HG02884 (cell line): Measurements from ENCODE around the gene BRME1.
"Not testable (repeated sequence)": the region's sequence is repeated elsewhere in the genome, so short reads cannot be mapped to it uniquely, and the experiment has no call there.

Experiments
- ATAC-seq: cut with Tn5 transposase; IDR thresholded peaks from one replicate; pipeline ENCODE4 v1.9.1; 2021; ENCODE audit warnings: mild to moderate bottlenecking, moderate library complexity; ENCODE audit not compliant: unreplicated experiment

BRME1 gene

DNA sequence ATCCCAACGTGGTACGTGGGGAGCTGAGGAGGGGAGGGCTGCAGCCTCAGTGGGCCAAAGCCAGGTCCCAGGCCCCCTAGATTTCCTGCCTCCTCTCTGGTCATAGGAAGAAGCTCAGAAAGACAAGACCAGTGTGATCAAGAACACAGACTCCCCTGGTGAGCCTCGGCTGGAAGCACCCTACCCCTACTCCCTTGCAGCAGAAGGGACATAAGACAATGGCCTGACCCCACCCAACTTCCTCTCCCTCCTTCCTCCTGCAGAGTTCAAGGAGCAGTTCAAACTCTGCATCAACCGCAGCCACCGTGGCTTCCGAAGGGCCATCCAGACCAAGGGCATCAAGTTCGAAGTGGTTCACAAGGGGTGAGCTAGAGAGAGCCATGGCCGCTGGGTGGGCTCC, 20.8 kb upstream of the BRME1 start:
- ATAC-seq = no peak

GRCh38 chr19:13926010-13926409, 20.1 kb upstream of the BRME1 start:
- ATAC-seq = no peak

GRCh38 chr19:13923194-13923987, 17.5 kb upstream of the BRME1 start:
- no peak for ATAC-seq

DNA sequence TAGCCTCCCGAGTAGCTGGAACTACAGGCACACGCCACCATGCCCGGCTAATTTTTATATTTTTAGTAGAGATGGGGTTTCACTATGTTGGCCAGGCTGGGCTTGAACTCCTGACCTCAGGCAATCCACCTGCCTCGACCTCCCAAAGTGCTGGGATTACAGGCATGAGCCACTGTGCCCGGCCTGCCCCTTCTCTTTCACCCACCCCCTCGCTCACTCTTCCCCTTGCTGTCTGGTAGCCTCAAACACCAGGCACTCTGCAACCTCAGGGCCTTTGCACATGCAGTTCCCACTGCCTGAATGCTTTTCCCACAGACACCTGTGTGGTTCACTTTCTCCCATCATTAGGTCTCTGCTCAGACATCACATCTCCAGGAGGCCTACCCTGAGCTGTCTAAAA, 16.2 kb upstream of the BRME1 start:
- not testable (repeated sequence) for ATAC-seq

DNA sequence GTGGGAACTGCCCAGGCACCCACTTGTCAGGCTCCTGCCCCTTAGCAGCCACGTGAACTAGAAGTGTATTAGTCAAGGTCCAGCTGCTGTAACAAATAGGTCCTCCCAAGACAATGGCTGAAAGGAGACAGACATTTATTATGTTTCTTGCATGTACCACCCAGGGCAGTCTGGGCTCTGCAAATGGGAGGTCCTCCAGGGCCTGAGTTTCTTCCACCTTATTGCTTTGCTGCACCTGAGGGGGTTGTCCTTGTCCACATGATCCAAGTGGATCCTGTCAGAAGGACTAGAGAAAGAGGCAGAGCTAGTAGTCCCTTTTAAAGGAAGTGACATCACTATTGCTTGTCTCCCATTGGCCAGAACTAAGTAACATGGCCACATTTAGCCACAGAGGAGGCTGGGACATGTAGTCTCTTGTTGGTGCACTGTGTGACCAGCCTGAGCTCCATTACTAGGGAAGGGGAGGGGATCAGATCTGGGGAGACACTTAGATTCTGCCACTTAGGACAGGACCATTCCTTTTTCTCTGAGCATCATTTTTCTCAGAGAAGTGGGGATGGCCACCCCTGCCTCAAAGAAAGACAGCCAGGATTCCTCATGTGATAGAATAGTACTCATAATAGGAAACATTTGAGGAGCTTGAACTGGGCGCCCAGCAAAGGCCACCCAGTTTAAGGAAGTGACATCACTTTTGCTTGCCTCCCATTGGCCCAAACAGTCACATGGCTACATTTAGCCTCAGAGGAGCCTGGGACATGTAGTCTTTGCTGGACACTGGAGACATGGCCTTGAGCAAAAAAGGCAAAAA, 15.2 kb upstream of the BRME1 start:
- ATAC-seq = no peak

DNA sequence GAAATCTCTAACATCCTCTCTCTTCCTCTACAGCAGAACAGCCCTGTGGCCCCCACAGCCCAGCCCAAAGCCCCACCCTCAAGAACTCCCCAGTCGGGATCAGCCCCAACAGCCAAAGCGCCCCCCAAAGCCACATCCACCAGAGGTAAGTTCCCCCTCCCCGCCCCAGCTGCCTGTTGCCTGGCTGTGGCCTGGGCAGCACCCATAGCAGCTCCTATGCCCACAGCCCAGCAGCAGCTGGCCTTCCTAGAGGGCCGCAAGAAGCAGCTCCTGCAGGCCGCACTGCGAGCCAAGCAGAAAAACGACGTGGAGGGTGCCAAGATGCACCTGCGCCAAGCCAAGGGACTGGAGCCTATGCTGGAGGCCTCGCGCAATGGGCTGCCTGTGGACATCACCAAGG, 14.6 kb upstream of the BRME1 start:
- ATAC-seq = no peak

DNA sequence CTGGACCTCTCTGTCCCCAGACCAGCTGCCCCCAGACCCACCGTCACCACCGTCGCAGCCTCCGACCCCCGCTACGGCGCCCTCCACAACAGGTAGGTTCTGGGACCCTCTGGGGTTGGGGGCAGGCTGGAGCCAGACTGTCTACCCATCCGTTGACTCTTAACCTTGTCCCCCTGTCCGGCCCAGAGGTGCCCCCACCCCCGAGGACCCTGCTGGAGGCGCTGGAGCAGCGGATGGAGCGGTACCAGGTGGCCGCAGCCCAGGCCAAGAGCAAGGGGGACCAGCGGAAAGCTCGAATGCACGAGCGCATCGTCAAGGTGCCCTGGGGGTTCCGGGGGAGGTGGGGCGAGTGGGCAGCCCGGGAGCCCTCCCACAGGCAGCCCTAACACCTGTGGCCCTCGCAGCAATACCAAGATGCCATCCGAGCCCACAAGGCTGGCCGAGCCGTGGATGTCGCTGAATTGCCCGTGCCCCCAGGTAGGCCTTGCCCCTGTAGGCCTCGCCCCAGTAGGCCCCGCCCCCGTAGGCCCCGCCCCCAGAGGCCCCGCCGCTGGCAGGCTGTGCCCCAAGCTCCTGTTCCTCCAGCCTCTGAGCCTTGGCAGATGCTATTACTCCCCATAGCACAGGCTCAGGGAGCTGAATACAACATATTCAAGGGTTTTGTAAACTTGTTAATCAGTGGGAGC, 13.0 kb upstream of the BRME1 start:
- no peak for ATAC-seq

DNA sequence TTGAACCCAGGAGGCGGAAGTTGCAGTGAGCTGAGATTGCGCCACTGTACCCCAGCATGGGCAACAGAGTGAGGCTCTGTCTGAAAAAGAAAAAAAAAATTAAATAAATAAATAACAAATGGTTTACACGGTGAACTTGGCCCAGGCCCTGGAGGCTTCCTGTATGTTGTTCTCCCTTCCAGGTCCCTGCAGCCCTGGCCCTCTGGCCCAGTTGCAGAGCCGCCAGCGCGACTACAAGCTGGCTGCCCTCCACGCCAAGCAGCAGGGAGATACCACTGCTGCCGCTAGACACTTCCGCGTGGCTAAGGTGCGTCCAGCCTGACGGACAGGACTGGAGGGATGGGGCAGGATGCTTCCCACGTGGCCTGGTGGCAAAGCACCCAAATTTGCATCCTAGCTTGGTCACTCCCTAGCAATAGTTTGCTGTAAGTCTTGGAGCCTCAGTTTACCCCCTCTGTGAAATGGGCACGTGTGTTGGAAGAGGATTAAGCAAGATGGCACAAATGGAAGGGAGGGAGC, 12.0 kb upstream of the BRME1 start:
- no peak for ATAC-seq

DNA sequence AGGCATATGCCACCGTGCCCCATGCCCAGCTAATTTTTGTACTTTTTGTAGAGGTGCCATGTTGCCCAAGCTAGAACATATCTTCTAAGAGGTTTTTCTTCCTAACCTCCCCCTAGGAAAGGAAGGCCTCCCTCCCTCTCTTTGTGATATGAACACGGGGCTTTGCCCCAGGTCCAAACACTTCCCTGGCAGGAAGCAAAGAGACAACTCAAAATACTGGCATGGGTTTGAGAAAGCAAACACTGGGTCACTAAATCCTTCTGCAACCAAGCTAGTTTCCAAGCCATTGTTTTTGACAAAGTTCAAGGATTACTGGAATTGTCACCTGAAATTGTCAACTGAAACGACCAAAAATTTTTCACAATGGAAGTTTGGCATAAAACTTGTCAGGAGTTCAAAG, 8.9 kb upstream of the BRME1 start:
- no peak for ATAC-seq

DNA sequence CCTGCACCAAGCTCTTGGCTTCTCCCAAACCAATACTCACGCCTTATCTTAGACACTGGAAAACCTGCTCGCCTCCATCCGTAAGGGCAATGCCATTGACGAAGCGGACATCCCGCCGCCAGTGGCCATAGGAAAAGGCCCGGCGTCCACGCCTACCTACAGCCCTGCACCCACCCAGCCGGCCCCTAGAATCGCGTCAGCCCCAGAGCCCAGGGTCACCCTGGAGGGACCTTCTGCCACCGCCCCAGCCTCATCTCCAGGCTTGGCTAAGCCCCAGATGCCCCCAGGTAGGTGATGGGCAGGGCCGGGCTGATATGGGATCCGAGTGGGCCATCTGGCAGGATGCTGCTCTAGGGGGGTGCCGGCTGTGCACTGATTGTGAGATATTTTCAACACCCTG, 7.4 kb upstream of the BRME1 start:
- no peak for ATAC-seq

DNA sequence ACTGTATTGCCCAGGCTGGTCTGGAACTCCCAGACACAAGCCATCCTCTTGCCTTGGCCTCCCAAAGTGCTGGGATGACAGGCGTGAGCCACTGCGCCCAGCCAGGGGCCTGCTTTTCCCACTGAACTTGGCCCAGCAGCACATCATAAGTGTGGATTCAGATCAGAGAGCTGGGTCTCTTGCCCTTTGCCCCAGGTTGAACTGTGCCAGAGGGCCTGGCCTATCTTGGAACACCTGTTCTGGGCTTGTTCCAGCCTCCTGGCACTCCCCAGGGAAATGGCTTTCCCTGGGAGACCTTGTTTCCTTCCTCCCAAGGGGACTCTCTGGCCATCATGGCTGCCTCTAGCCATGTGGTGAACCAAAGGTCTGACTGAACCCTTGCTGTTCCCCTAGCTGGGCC, 3.5 kb upstream of the BRME1 start:
- no peak for ATAC-seq

DNA sequence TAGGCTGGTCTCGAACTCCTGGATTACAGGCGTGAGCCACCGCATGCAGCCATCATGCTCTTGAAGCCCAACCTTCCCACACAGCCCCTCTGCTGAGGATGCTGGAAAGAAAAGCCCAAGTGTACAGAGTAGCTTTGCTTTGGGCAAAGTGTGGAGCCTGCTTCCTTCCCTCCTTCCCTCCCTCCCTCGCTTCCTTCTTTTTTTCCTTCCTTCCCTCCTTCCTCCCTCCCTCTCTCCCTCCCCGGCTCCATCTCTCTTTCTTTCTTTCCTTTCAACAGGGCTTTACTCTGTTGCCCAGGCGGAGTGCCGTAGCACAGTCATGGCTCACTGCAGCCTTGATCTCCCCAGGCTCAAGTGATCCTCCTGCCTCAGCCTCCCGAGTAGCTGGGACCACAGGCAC, 2.8 kb upstream of the BRME1 start:
- ATAC-seq = no peak

GRCh38 chr19:13906910-13907309, 993 bp upstream of the BRME1 start:
- no peak for ATAC-seq

DNA sequence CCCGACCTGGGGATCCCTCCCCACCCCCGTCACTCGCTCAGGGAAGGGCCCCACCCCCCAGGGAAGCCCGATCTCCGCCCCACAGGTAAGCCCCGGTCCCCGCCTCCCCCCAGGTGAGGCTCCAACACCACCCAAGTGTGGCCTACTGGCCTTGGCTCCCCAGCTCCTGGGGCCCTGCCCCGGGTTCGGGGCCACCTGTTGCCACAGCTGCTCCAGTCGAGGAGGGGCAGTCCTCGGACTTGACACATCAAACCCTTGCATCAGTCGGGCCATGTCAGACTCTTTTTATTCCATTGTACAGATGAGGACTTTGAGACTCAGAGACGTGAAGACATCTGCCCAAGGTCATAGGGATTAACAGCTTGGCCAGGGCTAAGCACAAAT, 596 bp upstream of the BRME1 start:
- peak; percentile 5 for ATAC-seq

DNA sequence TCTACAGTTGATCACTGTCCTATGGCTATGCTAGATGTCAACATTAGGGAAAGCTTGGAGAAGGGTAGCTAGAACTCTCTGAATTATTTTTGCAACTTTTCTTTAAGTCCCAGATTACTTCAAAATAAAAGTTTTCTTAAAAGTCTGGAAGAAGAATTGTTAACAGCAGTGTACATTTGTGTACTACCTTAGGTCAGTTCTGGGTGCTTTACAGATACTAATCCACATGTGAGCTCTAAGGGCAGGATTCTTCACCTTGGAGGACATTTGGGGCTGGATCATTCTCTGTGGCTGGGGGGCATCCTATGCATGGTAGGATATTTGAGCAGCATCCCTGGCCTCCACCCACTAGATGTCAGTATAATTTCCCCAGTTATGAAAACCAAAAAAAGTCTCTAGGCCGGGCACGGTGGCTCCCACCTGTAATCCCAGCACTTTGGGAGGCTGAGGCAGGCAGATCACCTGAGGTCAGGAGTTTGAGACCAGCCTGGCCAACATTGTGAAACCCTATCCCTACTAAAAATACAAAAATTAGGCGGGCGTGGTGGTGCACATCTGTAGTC, 2.8 kb downstream of the BRME1 start:
- ATAC-seq = no peak

GRCh38 chr19:13899912-13900584, 5.9 kb downstream of the BRME1 start:
- ATAC-seq = no peak

DNA sequence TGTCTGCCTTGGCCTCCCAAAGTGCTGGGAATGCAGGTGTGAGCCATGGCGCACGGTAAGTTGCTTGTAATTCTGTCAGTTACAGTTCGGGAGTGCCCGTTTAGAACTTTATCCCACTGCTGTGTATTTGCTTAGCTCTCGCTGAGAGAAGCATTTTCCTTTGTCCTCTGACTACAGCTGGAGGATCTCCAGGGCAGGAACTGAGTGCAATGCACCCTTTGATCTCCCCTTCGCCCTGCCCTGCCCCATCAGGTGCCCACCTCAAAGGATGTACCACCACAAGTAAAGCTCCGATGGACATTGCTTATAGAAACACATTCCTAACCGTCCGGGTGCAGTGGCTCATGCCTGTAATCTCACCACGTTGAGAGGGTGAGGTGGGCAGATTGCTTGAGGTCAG, 6.5 kb downstream of the BRME1 start:
- ATAC-seq = no peak

DNA sequence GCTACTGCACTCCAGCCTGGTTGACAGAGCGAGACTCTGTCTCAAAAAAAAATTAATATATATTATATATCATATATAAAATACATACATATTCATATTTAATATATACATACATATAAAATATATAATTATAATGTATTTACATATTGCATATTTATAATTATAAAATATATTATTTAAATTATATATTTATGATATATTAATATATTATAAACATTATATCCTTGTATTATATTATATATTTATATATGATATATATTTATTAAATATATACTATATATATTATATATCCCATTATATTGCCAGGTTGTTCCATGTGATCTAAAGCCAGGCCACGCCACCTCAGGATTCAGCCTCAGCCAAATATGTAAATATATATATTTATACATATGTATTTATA, 9.7 kb downstream of the BRME1 start:
- no peak for ATAC-seq

GRCh38 chr19:13894552-13894951, 11.4 kb downstream of the BRME1 start:
- no peak for ATAC-seq

GRCh38 chr19:13892870-13893269, 13.0 kb downstream of the BRME1 start:
- no peak for ATAC-seq

DNA sequence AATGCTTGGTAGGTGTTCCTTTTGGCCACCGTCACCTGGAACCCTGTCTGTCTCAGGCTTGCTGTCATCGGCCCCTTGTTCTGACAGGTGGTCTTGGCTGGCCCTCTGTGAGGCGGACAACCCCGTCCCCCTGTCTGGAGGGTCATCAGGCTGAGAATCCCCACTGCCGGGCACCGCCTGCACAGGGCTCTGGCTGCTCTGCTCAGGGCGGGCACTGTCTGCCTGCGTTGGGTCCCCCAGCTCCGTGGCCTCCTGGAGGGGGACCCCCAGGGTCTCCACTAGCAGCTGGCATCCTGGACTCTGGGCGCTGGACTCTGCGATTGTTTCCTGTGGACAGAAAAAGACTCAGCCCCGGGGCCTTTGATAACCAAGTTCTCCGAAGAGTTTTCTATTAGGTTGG, 15.8 kb downstream of the BRME1 start:
- ATAC-seq = no peak
